Ishikawa (cell line): ENCODE data around the gene HTR4.

Experiments
- CEBPB ChIP-seq: IDR thresholded peaks from 2 replicates; pipeline ENCODE4 v1.6.1; 2012
- CREB1 ChIP-seq: IDR thresholded peaks from 2 replicates; pipeline ENCODE4 v1.6.1; 2012; ENCODE audit warnings: low read depth
- EGR1 ChIP-seq: IDR thresholded peaks from 2 replicates; pipeline ENCODE4 v1.6.1; 2012
- EP300 ChIP-seq: IDR thresholded peaks from 2 replicates; pipeline ENCODE4 v1.6.1; 2012; ENCODE audit warnings: borderline replicate concordance
- FOXM1 ChIP-seq: IDR thresholded peaks from 2 replicates; pipeline ENCODE4 v1.6.1; 2012; ENCODE audit warnings: low read depth, borderline replicate concordance
- MAX ChIP-seq: IDR thresholded peaks from 2 replicates; pipeline ENCODE4 v1.6.1; 2012
- NFIC ChIP-seq: IDR thresholded peaks from 2 replicates; pipeline ENCODE4 v1.6.1; 2012
- RAD21 ChIP-seq: IDR thresholded peaks from 2 replicates; pipeline ENCODE4 v1.6.1; 2012; ENCODE audit warnings: low read depth
- REST ChIP-seq: IDR thresholded peaks from 2 replicates; pipeline ENCODE4 v1.6.1; 2012; ENCODE audit warnings: low read depth, mild to moderate bottlenecking
- TAF1 ChIP-seq: IDR thresholded peaks from 2 replicates; pipeline ENCODE4 v1.6.1; 2012; ENCODE audit warnings: low read depth, mild to moderate bottlenecking
- TCF12 ChIP-seq: IDR thresholded peaks from 2 replicates; pipeline ENCODE4 v1.6.1; 2012; ENCODE audit warnings: low read depth
- TEAD4 ChIP-seq: IDR thresholded peaks from 2 replicates; pipeline ENCODE4 v1.6.1; 2012
- USF1 ChIP-seq: IDR thresholded peaks from 2 replicates; pipeline ENCODE4 v1.6.1; 2012
- YY1 ChIP-seq: IDR thresholded peaks from 2 replicates; pipeline ENCODE4 v1.6.1; 2012; ENCODE audit warnings: low read depth
- ZBTB7A ChIP-seq: IDR thresholded peaks from 2 replicates; pipeline ENCODE4 v1.6.1; 2012; ENCODE audit warnings: low read depth

HTR4 gene

GRCh38 chr5:148499452-148499851 is 154.9 kb downstream of the HTR4 start:
- no peak for TF ChIP-seq USF1

- no peak for TF ChIP-seq CREB1
- no peak for TF ChIP-seq FOXM1
- no peak for TF ChIP-seq RAD21
- TF ChIP-seq TAF1 = no peak
- TF ChIP-seq TEAD4 = no peak
- no peak for TF ChIP-seq EP300
- no peak for TF ChIP-seq ZBTB7A
- no peak for TF ChIP-seq USF1
- TF ChIP-seq NFIC = no peak
- no peak for TF ChIP-seq YY1
- no peak for TF ChIP-seq CEBPB
- TF ChIP-seq MAX = no peak
- TF ChIP-seq TCF12 = no peak
- no peak for TF ChIP-seq REST
- no peak for TF ChIP-seq EGR1
These were observed 156.6 kb downstream of the HTR4 start for GRCh38 chr5:148497757-148498156.

- TF ChIP-seq NFIC = no peak
- no peak for TF ChIP-seq TAF1
- TF ChIP-seq EGR1 = no peak
- no peak for TF ChIP-seq CEBPB
- TF ChIP-seq REST = no peak
- TF ChIP-seq RAD21 = no peak
- TF ChIP-seq USF1 = no peak
- TF ChIP-seq TCF12 = no peak
- no peak for TF ChIP-seq MAX
- TF ChIP-seq ZBTB7A = no peak
- TF ChIP-seq YY1 = no peak
- TF ChIP-seq TEAD4 = no peak
- TF ChIP-seq CREB1 = no peak
- TF ChIP-seq EP300 = no peak
- no peak for TF ChIP-seq FOXM1
These were observed 162.0 kb downstream of the HTR4 start for GRCh38 chr5:148492351-148492750.

- TF ChIP-seq FOXM1 (no peak), EGR1 (no peak), MAX (no peak), CEBPB (no peak), USF1 (no peak), ZBTB7A (no peak), RAD21 (no peak), TEAD4 (no peak), EP300 (no peak), CREB1 (no peak), NFIC (no peak), YY1 (no peak), TCF12 (no peak), TAF1 (no peak), REST (no peak)
These were observed 162.5 kb downstream of the HTR4 start for GRCh38 chr5:148491793-148492184.
